HG03442 (cell line): ENCODE results near the gene ZNF391.
"Not testable (repeated sequence)": the region's sequence is repeated elsewhere in the genome, so short reads cannot be mapped to it uniquely, and the experiment has no call there.

ENCODE experiments used
- ATAC-seq: cut with Tn5 transposase; IDR thresholded peaks from one replicate; pipeline ENCODE4 v1.9.1; 2021; ENCODE audit warnings: mild to moderate bottlenecking, moderate library complexity; ENCODE audit not compliant: unreplicated experiment

The ZNF391 gene

GRCh38 chr6:27388293-27389197, at the start of gene ZNF391:
Gene ZNF391, plus strand, starts transcription at chr6:27388759. Its CDS starts 11,612 bp downstream, at chr6:27400371.
- peak; percentile 84 for ATAC-seq

DNA sequence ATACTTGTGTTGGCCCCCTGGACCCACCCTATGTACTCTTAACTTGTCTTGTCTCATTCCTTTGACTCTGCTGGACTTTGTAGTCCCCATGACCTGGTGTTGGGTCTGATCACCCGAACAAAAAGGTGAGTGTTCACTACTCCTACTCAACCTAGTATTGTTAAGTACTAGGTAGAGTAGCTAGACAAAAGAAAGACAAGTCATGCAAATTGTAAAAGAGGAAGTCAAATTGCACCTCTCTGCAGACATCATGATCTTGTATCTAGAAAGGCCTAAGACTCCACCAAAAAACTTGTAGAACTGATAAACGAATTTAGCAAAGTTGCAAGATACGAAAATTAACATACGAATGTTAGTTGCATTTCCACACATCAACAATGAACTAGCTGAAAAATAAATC, 35.7 kb upstream of the ZNF391 start:
- no peak for ATAC-seq

GRCh38 chr6:27358786-27359185, 29.8 kb upstream of the ZNF391 start:
- no peak for ATAC-seq

DNA sequence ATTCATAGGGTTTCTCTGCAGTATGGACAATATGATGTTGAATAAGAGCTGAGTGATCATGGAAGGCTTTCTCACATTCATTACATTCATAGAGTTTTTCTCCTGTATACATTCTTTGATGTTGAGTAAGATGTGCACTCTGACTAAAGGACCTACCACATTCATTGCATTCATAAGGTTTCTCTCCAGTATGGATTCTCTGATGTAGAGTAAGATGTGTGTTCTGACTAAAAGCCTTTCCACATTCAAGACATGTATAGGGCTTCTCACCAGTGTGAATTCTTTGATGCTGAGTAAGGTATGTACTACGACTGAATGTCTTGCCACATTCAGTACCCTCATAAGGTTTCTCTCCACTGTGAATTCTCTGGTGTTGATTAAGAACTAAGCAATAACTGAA, 29.3 kb upstream of the ZNF391 start:
- no peak for ATAC-seq

- ATAC-seq, result no peak
Measured at GRCh38 chr6:27368202-27368601, 20.4 kb upstream of the ZNF391 start.

- ATAC-seq, result no peak
Measured at GRCh38 chr6:27370391-27370790, 18.2 kb upstream of the ZNF391 start.

GRCh38 chr6:27374824-27375612, 13.5 kb upstream of the ZNF391 start:
- ATAC-seq, result no peak

DNA sequence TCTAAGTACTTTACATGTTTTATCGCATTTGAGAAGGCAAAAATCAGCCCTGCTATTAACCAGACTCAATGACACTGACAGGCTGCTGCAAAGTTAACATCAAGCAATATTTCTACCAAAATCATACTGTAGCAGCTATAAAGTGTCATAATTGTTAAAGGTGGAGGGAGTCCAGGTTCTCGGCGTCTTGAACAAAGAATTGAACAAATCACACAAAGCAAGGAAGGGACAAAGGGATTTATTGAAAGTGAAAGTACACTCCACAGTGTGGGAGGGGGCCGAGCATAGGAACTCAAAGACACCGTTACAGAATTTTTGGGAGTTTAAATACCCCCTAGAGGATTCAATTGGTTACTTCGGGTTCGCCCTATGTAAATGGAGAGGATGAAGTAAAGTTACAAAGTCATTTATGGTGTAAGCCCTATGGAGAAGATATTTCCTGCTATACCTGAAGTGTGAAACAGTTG, 12.9 kb upstream of the ZNF391 start:
- no peak for ATAC-seq

- not testable (repeated sequence) for ATAC-seq
Measured at GRCh38 chr6:27378406-27378805, 10.2 kb upstream of the ZNF391 start.

GRCh38 chr6:27381001-27381400, 7.6 kb upstream of the ZNF391 start:
- ATAC-seq, result not testable (repeated sequence)

DNA sequence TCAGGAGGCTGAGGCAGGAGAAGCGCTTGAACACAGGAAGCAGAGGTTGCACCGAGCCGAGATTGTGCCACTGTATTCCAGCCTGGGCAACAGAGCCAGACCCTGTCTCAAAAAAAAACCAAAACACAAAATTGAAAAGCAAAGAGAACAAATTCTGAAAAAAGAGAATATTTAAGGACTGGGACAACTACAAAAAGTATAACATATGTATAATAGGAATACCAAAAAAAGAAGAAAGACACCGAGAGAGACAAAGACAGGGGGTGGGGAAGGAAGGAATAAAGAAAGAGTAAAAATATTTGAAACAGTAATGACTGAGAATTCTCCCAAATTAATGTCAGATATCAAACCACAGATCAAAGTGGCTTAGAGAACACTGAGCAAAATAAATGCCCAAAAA, 5.5 kb upstream of the ZNF391 start:
- no peak for ATAC-seq

DNA sequence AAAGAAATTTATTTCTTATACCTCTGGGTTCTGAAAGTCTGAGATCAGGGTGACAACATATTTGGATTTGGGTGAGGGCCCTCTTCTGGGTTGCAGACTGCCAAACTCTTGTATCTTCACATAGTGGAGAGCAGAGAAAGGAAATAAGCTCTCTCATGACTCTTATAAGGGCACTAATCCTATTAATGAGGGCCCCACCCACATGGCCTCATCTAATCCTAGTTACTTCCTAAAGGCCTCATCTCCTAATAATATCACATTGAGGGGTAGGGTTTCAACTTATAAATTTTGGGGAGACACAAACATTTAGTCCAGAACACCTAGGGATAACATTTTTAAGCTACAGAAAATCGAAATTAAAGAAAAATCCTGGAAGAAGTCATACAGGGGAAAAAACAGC, 5.1 kb upstream of the ZNF391 start:
- no peak for ATAC-seq

DNA sequence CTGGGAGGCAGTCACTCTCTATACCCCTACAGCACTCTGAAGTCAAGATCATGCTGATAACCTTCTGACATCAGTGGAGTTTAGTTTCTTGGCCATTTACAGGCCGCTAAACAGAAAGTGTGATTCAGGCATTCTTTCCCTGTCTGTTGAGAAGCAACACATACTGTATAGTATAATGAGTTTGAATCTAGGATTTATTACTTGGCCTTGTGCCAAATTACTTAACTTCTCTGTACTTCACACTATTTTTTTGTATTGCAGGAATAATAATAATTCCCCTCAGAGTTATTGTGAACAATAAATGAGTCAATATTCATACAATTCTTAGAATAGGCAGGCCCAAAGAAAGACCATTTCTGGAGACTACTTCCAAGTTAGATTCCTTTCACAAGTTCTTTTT, 4.1 kb downstream of the ZNF391 start:
- no peak for ATAC-seq

- no peak for ATAC-seq
Measured at GRCh38 chr6:27394073-27394472, 5.5 kb downstream of the ZNF391 start.

GRCh38 chr6:27400877-27401642, 12.5 kb downstream of the ZNF391 start:
- no peak for ATAC-seq

- ATAC-seq, result no peak
Measured at GRCh38 chr6:27406085-27406484, 17.5 kb downstream of the ZNF391 start.

DNA sequence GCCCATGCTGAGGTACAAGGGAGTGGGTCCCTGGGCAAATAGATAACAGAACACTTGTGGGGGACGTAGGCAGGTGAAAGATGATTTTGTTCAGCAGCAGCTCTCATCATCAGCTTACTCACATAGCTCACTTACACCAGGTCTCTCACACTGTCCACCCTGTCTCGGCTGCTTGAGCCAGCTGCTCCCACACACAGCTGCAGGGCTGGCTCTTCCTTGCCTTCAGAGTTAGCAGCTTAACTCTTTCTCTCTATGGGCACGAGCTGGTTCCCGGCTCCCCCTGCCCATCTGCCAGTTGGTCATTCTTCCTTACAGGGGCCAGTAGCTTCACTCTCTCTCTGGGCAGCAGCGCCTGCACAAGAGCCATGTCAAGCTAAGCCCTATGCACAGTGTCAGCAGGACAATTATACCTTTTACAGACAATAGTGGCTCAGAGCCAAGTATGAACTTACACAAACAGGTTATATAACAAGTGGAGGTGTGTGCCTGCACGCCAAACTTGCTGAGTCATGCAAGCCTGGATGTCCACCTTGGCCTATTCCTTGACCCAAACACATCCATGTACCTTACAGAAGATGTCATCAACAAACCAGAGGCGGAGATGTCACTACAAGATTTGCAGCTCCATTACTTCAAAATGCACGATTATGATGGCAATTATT, 18.7 kb downstream of the ZNF391 start:
- no peak for ATAC-seq

DNA sequence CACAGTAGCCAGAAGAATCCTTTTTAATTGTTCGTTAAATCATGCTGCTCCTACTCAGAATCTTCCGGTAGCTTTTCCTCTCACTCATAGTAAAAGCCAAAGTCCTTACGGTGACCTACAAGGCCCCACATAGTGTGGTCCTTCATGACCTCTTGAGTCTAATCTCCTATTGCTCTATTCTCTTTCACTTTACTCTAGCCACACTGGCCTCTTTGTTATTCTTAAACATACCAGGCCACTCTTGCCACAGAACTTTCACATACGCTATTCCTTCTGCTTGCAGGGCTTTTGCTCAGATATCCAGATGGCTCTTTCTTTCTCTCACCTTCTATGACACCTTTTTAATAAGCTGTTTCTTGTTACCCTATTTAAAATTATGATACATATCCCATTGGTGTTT, 25.7 kb downstream of the ZNF391 start:
- ATAC-seq, result no peak

GRCh38 chr6:27414996-27415395, 26.4 kb downstream of the ZNF391 start:
- ATAC-seq, result no peak

DNA sequence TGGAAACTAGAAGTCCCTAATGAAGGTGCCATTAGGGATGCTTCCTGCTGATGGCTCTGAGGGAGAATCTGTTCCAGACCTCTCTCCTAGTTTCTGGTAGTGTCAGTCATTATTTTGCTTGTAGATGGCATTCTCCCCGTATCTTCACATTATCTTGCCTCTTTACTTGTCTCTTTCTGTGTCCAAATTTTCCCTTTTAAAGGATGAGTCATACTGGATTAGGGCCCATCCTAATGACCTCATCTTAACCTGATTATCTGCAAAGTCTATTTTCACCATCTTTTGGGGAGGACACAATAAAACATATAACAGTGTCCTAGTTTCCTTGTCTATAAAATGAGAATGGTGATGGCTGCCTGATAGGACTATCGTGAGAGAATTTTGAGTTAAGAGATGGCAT, 27.3 kb downstream of the ZNF391 start:
- no peak for ATAC-seq

- no peak for ATAC-seq
Measured at GRCh38 chr6:27419363-27419762, 30.8 kb downstream of the ZNF391 start.
